Right lobe of liver (tissue), 6 donors: ENCODE measurements around the gene PRKN. TPM values are rescaled to one million over a fixed set of nuclear protein-coding genes. Genes with fewer than 3 reads are reported as not detected.
A peak's percentile ranks its signal among the peaks of the same experiment; 100 is the strongest.
"Not testable (repeated sequence)": the region's sequence is repeated elsewhere in the genome, so short reads cannot be mapped to it uniquely, and the experiment has no call there.

Experiments used
- ATAC-seq, 4 donors: fragments of 200-7000 bp; cut with Tn5 transposase; one replicate each; pipeline ENCODE4 v1.9.1; 2020; ENCODE audit warnings: mild to moderate bottlenecking in 4 of 4, moderate library complexity in 4 of 4
- DNase-seq, 3 donors: peaks; one replicate each; pipeline ENCODE4 v3.0.0-alpha.2; 2020
- H3K27ac ChIP-seq, 3 donors: fragments of 200-600 bp; one replicate each; pipeline ENCODE4 v1.8.0; 2022
- H3K27me3 ChIP-seq, 2 donors: fragments of 200-600 bp; one replicate each; pipeline ENCODE4 v1.8.0; 2022
- H3K36me3 ChIP-seq, 4 donors: fragments of 200-600 bp; sonication (generic) in 1 of 4; one replicate each; pipeline versions ENCODE4 v1.5.1 to v1.8.0; 2017 to 2022; ENCODE audit warnings: control low read depth in 1 of 4
- H3K4me1 ChIP-seq, 4 donors: fragments of 200-600 bp; sonication (generic) in 1 of 4; one replicate each; pipeline versions ENCODE4 v1.5.1 to v1.8.0; 2017 to 2022; ENCODE audit warnings: control low read depth in 1 of 4
- H3K4me3 ChIP-seq, 3 donors: fragments of 200-600 bp; one replicate each; pipeline ENCODE4 v1.8.0; 2022
- H3K9me3 ChIP-seq, 4 donors: fragments of 200-600 bp; sonication (generic) in 1 of 4; one replicate each; pipeline versions ENCODE4 v1.5.1 to v1.8.0; 2017 to 2022; ENCODE audit warnings: control low read depth in 1 of 4
- CTCF ChIP-seq, 4 donors: fragments of 200-600 bp in 3 of 4; fragments of 450-650 bp in 1 of 4; IDR thresholded peaks; one replicate each; pipeline versions ENCODE4 v1.5.1 to v1.8.0; 2016 to 2022; ENCODE audit warnings: antibody characterized with exemption in 4 of 4, mild to moderate bottlenecking in 2 of 4
- POLR2A ChIP-seq: fragments of 450-650 bp; IDR thresholded peaks from one replicate; pipeline ENCODE4 v1.6.1; 2017; ENCODE audit warnings: antibody characterized with exemption, mild to moderate bottlenecking
- WGBS: methylation state at CpG from one replicate; pipeline ENCODE4 v1.1.6; 2018; ENCODE audit warnings: low coverage, low lambda C conversion rate; ENCODE audit not compliant: insufficient coverage; ENCODE audit errors: missing lambda C conversion rate; 5-methylcytosine and 5-hydroxymethylcytosine counted together
- intact Hi-C, 2 donors: fragments of 100-400 bp; cut with DNase I; formaldehyde crosslinking; loops; one replicate each; pipeline versions ENCODE4 v1.11.2 to v1.14.1; 2022
- total RNA-seq, 6 experiments: library from RNA; depleted of rRNA in 2 of 6; stranded (reverse); fragments of >200 nt in 2 of 6; fragmentation: NEBNext Ultra II Directional in 3 of 6; extraction: Animal tissue kit (Norgen Biotek cat#: 25700) in 3 of 6; gene quantifications; one replicate each; pipeline versions ENCODE4 v1.1.0 to v1.2.4, GENCODE V29; 2016 to 2023
- donor health status: DM: no; HTN: yes; CAD: no.
- donor health status: DM: no; HTN: no; CAD: no.
- donor health status: DM: no; HTN: no; CAD: no.
- donor health status: DM: no; HTN: yes; CAD: no.
- donor health status: DM: no; HTN: yes; CAD: no.

PRKN gene
- total RNA-seq, 6 experiments from 2014 or later, result 1.1 to 3.7 (median 2.2) TPM

- TF ChIP-seq CTCF (IDR thresholded peaks at IDR 0.05) (no peak), POLR2A (no peak)
- intact Hi-C loops, result no loop called here
- DNase-seq (peak in 1 of 3 donors; percentile 53), ATAC-seq (peak; percentile 91 to 99 (median 92))
- Histone ChIP-seq H3K9me3 (no peaks in the 10 kb centered on the region), H3K27ac (no peak overlapping the region), H3K27me3 (no peaks in the 10 kb centered on the region), H3K36me3 (no peaks in the 10 kb centered on the region), H3K4me3 (no peak overlapping the region), H3K4me1 (peaks cover 0 to 9% (median 3%) of the 10 kb centered on the region in 4 donors)
- 57% methylated on average over 1 of the region's 1 CpG for WGBS
Measured at GRCh38 chr6:162681447-162681846, 46.1 kb downstream of the PRKN start.

GRCh38 chr6:162680871-162681270, 46.7 kb downstream of the PRKN start:
- intact Hi-C loops, result no loop called here
- Histone ChIP-seq H3K4me1 (peaks cover 0 to 9% (median 3%) of the 10 kb centered on the region in 4 donors), H3K27ac (no peak overlapping the region), H3K27me3 (no peaks in the 10 kb centered on the region), H3K36me3 (no peaks in the 10 kb centered on the region), H3K4me3 (no peak overlapping the region), H3K9me3 (no peaks in the 10 kb centered on the region)
- WGBS, result 46% methylated on average over 4 of the region's 4 CpGs
- TF ChIP-seq POLR2A (no peak), CTCF (IDR thresholded peaks at IDR 0.05) (no peak)
- no peak for DNase-seq
- no peak for ATAC-seq

- ATAC-seq, result no peak
- H3K9me3 ChIP-seq, result no peaks in the 10 kb centered on the region
- DNase-seq, result no peak
- H3K4me3 ChIP-seq, result no peak overlapping the region
- intact Hi-C loops, result no loop called here
- H3K4me1 ChIP-seq, result peaks cover 0 to 9% (median 3%) of the 10 kb centered on the region in 4 donors
- H3K27ac ChIP-seq, result no peak overlapping the region
- TF ChIP-seq POLR2A (no peak), CTCF (IDR thresholded peaks at IDR 0.05) (no peak)
- H3K27me3 ChIP-seq, result no peaks in the 10 kb centered on the region
- no peaks in the 10 kb centered on the region for H3K36me3 ChIP-seq
Measured at GRCh38 chr6:162680367-162680766, 47.2 kb downstream of the PRKN start.

DNA sequence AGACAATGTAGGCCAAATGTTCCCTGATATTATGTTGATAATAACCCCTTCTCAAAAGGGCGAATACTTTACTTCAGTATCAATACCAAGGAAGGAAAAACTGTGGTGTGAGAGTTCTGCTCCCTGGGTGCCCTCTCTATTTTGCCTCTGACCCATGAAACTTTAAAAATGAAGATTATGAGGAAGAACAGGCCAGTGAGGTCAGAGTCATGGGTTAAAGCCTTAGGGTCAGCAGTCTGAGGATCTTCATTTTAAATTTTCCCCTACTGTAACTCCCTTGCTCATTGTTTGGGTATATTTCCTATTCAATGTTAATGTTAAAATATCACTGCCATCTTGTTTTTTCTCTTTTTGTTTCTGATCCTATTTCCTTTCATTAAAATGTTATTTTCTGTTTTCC, 47.9 kb downstream of the PRKN start:
- Histone ChIP-seq H3K36me3 (no peaks in the 10 kb centered on the region), H3K9me3 (no peaks in the 10 kb centered on the region), H3K4me1 (peaks cover 0 to 9% (median 3%) of the 10 kb centered on the region in 4 donors), H3K27ac (no peak overlapping the region), H3K4me3 (no peak overlapping the region), H3K27me3 (no peaks in the 10 kb centered on the region)
- intact Hi-C loops, result no loop called here
- DNase-seq (no peak), ATAC-seq (peak in 2 of 4 donors; percentile 15 to 30)
- no peak for TF ChIP-seq POLR2A
- WGBS, result 71% methylated on average over 1 of the region's 1 CpG

GRCh38 chr6:162678896-162679295, 48.7 kb downstream of the PRKN start:
- H3K4me3 ChIP-seq, DNase-seq, H3K9me3 ChIP-seq, intact Hi-C loops, H3K36me3 ChIP-seq, H3K4me1 ChIP-seq, ATAC-seq, H3K27me3 ChIP-seq, H3K27ac ChIP-seq: not testable (repeated sequence)
- 81% methylated on average over 6 of the region's 7 CpGs for WGBS

GRCh38 chr6:162675503-162675902, 52.1 kb downstream of the PRKN start:
- no peak for TF ChIP-seq POLR2A
- TF ChIP-seq CTCF (IDR thresholded peaks at IDR 0.05), result no peak
- H3K27me3 ChIP-seq, result no peaks in the 10 kb centered on the region
- no peaks in the 10 kb centered on the region for H3K36me3 ChIP-seq
- no peak overlapping the region for H3K27ac ChIP-seq
- ATAC-seq (no peak), DNase-seq (no peak)
- intact Hi-C loops, result no loop called here
- H3K4me1 ChIP-seq, result peaks cover 0 to 3% (median under 1%) of the 10 kb centered on the region in 4 donors
- H3K4me3 ChIP-seq, result no peak overlapping the region
- H3K9me3 ChIP-seq, result no peaks in the 10 kb centered on the region
